GM19043 (cell line): ENCODE results near the gene PLEKHA8.

ENCODE experiments used
- ATAC-seq: cut with Tn5 transposase; IDR thresholded peaks from one replicate; pipeline ENCODE4 v1.9.1; 2021; ENCODE audit warnings: low read depth; ENCODE audit not compliant: unreplicated experiment

Gene PLEKHA8

GRCh38 chr7:30061786-30062185 lies 33.6 kb downstream of the PLEKHA8 start:
- peak; percentile 65 for ATAC-seq

- peak; percentile 70 for ATAC-seq
Observed at GRCh38 chr7:30062587-30062986, 34.4 kb downstream of the PLEKHA8 start.

GRCh38 chr7:30065746-30066145 lies 37.5 kb downstream of the PLEKHA8 start:
- ATAC-seq = no peak

GRCh38 chr7:30066687-30067086 lies 38.5 kb downstream of the PLEKHA8 start:
- no peak for ATAC-seq

DNA sequence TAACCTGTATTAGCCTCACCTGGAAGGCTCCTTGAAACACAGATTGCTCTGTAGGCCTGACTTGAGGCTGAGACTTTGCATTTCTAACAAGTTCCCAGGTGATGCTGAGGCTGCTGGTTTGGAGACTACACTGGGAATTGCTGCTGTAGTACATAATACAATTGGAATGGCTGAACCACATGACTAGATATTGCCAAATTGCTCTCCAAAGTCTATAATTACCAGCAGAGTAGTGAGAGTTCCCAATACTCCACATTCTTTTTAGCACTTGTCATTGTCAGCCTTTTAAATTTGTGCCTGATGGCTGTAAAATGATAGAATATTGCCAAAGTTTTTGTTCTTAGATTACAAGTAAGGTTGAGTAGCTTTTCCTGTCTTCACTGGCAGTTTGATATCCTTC lies 39.9 kb downstream of the PLEKHA8 start:
- ATAC-seq = no peak

GRCh38 chr7:30069096-30069867 lies 41.1 kb downstream of the PLEKHA8 start:
- no peak for ATAC-seq

- ATAC-seq = no peak
Observed at GRCh38 chr7:30070052-30070451, 41.8 kb downstream of the PLEKHA8 start.

DNA sequence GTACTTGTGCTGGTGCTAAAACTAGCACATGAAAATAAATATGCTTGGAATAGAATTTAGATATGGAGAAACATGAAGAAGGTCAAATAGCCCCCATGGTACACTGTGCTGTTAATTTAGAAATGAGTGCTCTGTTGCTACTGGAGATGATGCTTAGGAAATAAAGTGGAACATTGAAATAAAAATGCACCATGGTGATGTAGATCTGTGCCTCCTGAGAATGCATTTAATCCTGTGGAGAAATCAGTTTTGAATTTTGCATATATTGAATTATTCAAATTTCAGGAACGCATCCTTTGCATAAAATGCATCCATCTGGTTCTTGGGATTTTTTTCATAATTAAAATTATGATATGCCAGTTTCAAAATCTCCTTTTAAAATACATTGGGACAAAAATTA lies 44.5 kb downstream of the PLEKHA8 start:
- ATAC-seq = no peak

DNA sequence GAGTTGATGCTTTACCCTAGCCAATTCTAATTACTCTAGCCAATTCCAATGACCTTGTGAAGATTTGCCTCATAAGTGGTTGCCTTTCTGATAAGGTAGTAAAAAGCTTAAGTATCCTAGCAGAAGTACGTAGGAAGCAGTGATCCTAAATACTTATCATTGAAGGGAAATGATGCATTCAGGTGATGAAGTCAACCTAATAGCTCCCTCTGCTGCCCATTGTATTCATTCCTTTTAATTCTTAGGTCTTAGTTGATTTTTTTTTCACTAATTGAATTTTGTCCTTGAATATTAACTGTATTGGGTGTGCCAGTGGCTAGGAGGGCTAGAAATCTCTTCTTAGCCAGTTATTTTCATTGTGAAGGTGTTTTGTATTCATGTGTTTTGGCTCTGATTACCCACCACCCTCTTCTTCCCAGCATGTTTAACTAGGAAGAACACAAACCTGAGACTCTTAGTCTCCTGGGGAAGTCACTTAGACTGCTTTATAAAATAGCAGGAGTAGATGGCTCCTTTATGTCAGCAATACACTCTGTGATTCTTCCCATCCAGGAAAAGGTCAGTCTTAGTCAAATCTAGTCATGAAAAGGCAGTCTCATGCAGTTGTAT lies 46.3 kb downstream of the PLEKHA8 start:
- no peak for ATAC-seq

- ATAC-seq = no peak
Observed at GRCh38 chr7:30076411-30076810, 48.2 kb downstream of the PLEKHA8 start.

GRCh38 chr7:30078280-30078679 lies 50.1 kb downstream of the PLEKHA8 start:
- ATAC-seq = no peak

DNA sequence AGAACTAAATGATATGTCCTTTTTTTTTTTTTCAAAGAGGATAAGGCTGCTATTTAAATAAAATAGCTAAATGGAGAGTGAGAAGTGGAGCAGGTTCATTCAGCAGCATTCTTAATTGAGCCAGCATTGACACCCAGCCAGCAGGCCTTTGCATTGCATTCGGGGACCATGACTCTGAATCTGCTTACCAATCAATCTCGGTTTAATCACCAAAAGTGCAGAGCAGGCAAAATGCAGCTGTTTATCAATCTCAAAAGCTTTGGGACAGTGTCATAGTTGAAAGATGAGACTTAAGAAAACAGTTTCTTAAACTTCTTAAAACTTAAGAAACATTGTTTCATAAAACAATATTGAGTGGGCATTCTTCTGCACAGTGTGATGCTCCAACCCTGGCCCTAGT lies 51.7 kb downstream of the PLEKHA8 start:
- no peak for ATAC-seq

DNA sequence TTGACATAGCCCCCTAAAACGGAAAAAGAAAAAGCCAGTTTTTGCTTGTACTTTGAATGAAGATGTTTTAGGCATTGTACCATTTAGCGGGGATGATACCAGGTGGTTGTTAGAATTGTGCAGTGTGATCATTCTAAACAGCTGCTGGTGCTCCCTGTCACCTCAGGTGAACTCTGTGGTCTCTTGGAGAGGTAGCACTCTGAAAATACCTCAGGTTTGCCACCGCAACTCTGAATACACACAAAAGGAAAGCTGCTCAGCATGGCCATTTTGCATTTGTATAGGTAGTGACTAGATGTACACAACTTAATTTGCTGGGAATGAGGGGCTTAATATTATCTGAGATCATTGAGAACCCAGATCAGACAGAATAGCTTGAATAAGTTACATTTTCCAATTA lies 52.6 kb downstream of the PLEKHA8 start:
- no peak for ATAC-seq

DNA sequence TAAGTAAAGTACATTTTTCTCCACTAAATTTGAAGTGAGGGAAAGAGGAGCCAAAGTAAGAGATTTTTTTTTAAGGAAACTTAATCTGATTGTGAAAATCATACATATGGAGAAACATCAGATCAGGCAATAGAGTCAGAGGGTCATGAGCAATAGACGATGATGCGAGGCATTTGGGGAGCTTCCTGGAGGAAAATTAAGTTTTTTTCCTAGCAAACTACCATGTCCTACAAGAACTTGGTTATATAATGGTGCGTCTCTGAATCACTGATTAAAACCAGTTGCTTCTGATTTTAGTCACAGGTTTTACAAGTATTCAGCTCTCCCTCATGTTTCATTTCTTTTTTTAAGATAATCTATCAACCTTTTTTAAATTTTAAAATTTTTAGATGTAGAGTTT lies 54.5 kb downstream of the PLEKHA8 start:
- ATAC-seq = no peak

- ATAC-seq = no peak
Observed at GRCh38 chr7:30083334-30083733, 55.1 kb downstream of the PLEKHA8 start.

- no peak for ATAC-seq
Observed at GRCh38 chr7:30084212-30084611, 56.0 kb downstream of the PLEKHA8 start.

- no peak for ATAC-seq
Observed at GRCh38 chr7:30086529-30086928, 58.3 kb downstream of the PLEKHA8 start.

DNA sequence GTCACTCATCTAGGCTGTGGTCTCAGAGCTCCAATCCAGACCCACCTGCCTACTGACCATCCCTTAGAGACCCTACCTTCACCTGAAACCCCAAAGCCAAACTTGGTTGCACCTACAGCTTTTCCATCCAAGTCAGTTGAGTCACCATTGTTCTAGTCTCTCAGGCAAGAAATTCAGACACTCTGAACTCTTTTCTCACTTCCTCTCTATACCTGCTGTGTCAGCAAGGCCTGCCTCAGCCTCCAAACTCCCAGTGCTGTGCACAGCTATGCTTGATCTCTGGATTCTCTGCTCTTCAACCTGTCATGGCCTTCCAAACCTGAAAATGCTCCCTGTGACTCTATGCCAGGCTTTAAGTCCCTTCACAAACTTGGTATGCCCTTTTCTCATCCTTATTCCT lies 59.2 kb downstream of the PLEKHA8 start:
- ATAC-seq = no peak

GRCh38 chr7:30088362-30088761 lies 60.1 kb downstream of the PLEKHA8 start:
- ATAC-seq = no peak

- no peak for ATAC-seq
Observed at GRCh38 chr7:30090111-30090510, 61.9 kb downstream of the PLEKHA8 start.

DNA sequence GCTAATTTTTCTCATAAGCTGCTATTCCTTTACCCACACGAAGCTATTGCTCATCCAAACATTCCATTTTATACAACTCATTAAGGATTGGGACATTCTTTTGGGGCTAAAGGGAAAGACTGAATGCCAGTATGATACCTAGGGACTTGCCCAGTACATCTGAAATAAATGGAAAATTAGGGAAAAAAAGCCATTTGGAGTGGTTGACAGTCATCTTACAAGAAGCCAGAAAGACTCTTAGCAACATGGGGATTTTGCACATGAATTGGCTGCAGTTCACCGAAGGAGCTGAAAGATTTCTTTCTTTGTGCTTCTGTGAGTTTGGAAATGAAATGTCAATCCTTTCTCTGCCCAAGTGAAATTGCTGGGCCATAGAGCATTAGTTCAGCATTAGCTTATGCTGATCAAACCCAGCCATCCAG lies 63.3 kb downstream of the PLEKHA8 start:
- no peak for ATAC-seq

DNA sequence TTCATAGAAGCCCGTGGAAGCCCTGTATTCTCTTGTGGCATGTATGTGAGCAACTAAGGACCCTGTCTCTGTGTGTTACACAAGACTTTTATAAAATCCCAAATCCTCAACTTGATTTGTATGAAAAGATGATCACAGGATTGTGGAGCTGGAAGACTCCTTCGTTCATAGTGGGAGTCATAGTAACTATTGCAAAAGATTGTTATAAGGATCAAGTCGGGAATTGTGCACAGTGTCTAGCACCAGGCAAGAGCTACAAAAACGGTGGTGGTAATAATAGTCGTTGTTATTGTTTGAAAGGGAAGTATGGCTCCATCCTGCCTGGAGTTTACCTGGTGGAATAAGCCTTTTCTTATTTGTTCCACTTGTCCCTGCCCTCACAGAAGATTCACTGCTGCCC lies 63.8 kb downstream of the PLEKHA8 start:
- no peak for ATAC-seq
